HG03139 (cell line): ENCODE data around the gene LRCH2.

Experiments
- ATAC-seq: cut with Tn5 transposase; IDR thresholded peaks from one replicate; pipeline ENCODE4 v1.9.1; 2021; ENCODE audit not compliant: unreplicated experiment

Gene LRCH2

GRCh38 chrX:115067812-115068211 is 166.1 kb downstream of the LRCH2 start:
- ATAC-seq = no peak

- ATAC-seq = no peak
Observed at GRCh38 chrX:115065304-115065703, 168.6 kb downstream of the LRCH2 start.
